Mesothelial cell of epicardium (in vitro differentiated cells): ENCODE data around the gene ARSI. TPM values are rescaled to one million over a fixed set of nuclear protein-coding genes. Genes with fewer than 3 reads are reported as not detected.
A peak's percentile ranks its signal among the peaks of the same experiment; 100 is the strongest.

Experiments
- DNase-seq, 2 experiments: peaks; one replicate each; pipeline ENCODE4 v3.0.0; 2021; ENCODE audit warnings: low spot score in 2 of 2; ENCODE audit not compliant: unreplicated experiment in 2 of 2
- H3K27ac Mint-ChIP-seq: 2 replicates; pipeline ENCODE4 v1.8.0; 2021; ENCODE audit warnings: mixed read lengths
- H3K27me3 Mint-ChIP-seq: 2 replicates; pipeline ENCODE4 v1.8.0; 2021; ENCODE audit warnings: low read depth, mixed read lengths
- H3K36me3 Mint-ChIP-seq: 2 replicates; pipeline ENCODE4 v1.8.0; 2021; ENCODE audit warnings: mixed read lengths
- H3K4me1 Mint-ChIP-seq: 2 replicates; pipeline ENCODE4 v1.8.0; 2021; ENCODE audit warnings: mixed read lengths
- H3K4me3 Mint-ChIP-seq: 2 replicates; pipeline ENCODE4 v1.8.0; 2021; ENCODE audit warnings: mild to moderate bottlenecking, moderate library complexity, mixed read lengths
- H3K9me3 Mint-ChIP-seq: 2 replicates; pipeline ENCODE4 v1.8.0; 2021; ENCODE audit warnings: mixed read lengths
- CTCF ChIP-seq: fragments of 200-600 bp; sonication (generic); IDR thresholded peaks from one replicate; pipeline ENCODE4 v1.5.0; 2021; ENCODE audit warnings: antibody characterized with exemption; ENCODE audit not compliant: unreplicated experiment
- total RNA-seq: library from RNA; stranded (reverse); gene quantifications from 3 replicates; pipeline ENCODE4 v1.2.1, GENCODE V29; 2021

ARSI gene
- total RNA-seq, 1 donor from 2014 or later = 18.8 TPM

DNA sequence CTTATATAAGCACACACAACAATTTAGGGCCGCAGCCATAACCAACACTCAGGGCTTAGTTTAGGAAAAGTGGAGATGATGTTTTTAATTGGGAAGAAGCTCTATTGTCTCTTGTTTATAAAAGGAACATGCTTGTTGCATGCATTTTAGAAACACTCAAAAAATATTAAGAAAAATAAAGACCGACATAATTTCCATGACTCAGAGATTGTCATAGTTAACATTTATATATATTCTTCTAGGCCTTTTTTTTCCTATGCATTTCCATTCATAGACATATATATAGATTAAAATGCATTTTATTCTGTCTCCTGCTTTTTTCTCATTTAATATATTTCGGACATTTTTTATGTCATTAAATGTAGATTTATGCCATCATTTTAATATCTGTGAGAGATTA lies 13.6 kb upstream of the ARSI start:
- H3K27me3 Mint-ChIP-seq = no peaks in the 10 kb centered on the region
- no peak for DNase-seq
- TF ChIP-seq CTCF = no peak
- H3K4me3 Mint-ChIP-seq = no peak overlapping the region
- no peaks in the 10 kb centered on the region for H3K36me3 Mint-ChIP-seq
- peak overlapping the region; percentile 7 for H3K27ac Mint-ChIP-seq
- H3K4me1 Mint-ChIP-seq = peaks cover 44% of the 10 kb centered on the region
- H3K9me3 Mint-ChIP-seq = no peaks in the 10 kb centered on the region

DNA sequence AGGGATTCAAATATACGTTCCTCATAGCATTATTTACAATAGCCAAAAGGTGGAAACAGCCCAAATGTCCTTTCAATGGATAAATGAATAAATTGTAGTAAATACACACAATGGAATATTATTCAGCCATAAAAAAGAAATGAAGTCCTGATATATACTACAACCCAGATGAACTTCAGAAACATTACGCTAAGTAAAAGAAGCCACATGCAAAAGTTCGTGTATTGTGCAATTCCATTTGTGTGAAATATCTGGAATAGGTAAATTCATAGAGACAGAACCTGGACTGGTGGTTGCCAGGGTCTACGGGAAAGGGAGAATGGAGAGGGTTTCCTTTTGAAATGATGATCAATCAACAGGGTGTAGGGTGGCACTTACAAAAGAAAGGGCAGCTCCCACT lies 12.5 kb upstream of the ARSI start:
- DNase-seq = no peak
- peaks cover 39% of the 10 kb centered on the region for H3K4me1 Mint-ChIP-seq
- H3K27me3 Mint-ChIP-seq = no peaks in the 10 kb centered on the region
- H3K27ac Mint-ChIP-seq = no peak overlapping the region
- no peaks in the 10 kb centered on the region for H3K9me3 Mint-ChIP-seq
- TF ChIP-seq CTCF = no peak
- H3K36me3 Mint-ChIP-seq = no peaks in the 10 kb centered on the region
- no peak overlapping the region for H3K4me3 Mint-ChIP-seq

DNA sequence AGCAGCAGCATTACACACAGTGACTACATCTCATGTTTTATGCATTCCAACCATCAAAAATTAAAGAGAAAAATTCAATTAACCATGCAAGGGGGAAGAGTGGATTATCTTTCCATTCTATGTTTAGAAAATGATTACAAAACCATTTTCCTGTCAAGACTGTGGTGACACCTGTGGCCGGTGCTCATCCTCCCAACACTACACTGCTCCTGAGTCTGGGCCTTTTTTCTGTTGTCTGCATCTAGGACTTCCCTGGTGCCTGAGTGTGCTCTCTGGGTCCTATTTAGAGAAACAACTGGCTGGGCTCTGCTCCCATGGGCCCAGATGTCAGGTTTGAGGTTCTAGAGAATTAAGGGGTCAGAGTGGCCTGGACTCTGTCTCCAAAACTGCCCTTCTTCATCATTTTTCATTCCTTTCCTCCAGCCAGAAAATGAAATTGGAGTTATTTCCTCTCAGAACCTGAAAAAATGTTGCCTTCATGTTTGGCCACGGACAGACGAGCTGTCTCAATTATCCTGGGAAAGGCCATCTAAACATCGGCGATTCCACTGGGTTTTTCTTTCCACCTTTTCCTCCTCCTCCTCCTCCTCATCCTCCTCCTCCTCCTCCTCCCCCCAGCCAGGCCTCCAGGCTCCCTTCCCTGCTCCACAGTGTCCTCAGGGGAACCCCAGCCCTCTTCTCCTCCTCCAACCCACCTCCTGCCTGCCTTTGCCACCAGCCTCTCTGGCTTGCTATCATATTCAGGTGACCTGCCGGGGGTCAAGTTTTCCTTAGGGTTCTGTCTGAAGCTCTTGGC lies 11.4 kb upstream of the ARSI start:
- no peak for DNase-seq
- peak overlapping the region; percentile 39 for H3K27ac Mint-ChIP-seq
- no peaks in the 10 kb centered on the region for H3K9me3 Mint-ChIP-seq
- peaks cover 36% of the 10 kb centered on the region for H3K4me1 Mint-ChIP-seq
- no peaks in the 10 kb centered on the region for H3K36me3 Mint-ChIP-seq
- H3K27me3 Mint-ChIP-seq = no peaks in the 10 kb centered on the region
- H3K4me3 Mint-ChIP-seq = no peak overlapping the region
- TF ChIP-seq CTCF = no peak

GRCh38 chr5:150313501-150313900 lies 10.8 kb upstream of the ARSI start:
- peak overlapping the region; percentile 27 for H3K27ac Mint-ChIP-seq
- H3K36me3 Mint-ChIP-seq = no peaks in the 10 kb centered on the region
- DNase-seq = no peak
- no peaks in the 10 kb centered on the region for H3K9me3 Mint-ChIP-seq
- peaks cover 29% of the 10 kb centered on the region for H3K4me1 Mint-ChIP-seq
- H3K27me3 Mint-ChIP-seq = no peaks in the 10 kb centered on the region
- H3K4me3 Mint-ChIP-seq = no peak overlapping the region
- no peak for TF ChIP-seq CTCF

DNA sequence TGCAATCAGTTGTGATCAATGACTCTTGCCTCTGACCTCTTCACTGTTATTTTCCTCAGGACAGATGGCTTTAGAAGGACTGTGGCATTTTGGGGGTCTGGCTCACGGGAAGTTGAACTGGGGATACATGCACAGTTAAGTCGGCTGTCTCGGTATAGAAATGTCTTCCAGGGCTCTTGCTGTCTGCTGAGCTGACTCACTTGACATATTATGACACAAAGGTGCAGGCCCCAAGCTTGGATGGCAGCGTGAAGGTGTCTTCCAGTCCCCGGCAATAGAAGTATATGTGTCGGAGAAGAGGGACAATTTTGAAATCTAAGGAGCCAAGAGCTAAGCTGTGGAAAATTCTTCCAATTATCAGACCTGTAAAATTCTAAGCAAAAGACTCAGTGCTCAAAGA lies 9.8 kb upstream of the ARSI start:
- peak overlapping the region; percentile 26 for H3K27ac Mint-ChIP-seq
- peaks cover 21% of the 10 kb centered on the region for H3K4me1 Mint-ChIP-seq
- no peaks in the 10 kb centered on the region for H3K36me3 Mint-ChIP-seq
- H3K27me3 Mint-ChIP-seq = no peaks in the 10 kb centered on the region
- DNase-seq = no peak
- no peak for TF ChIP-seq CTCF
- no peaks in the 10 kb centered on the region for H3K9me3 Mint-ChIP-seq
- H3K4me3 Mint-ChIP-seq = no peak overlapping the region
